Measurements from ENCODE around the gene ZNF2. TPM values are rescaled to one million over a fixed set of nuclear protein-coding genes. Genes with fewer than 3 reads are reported as not detected.
A peak's percentile ranks its signal among the peaks of the same experiment; 100 is the strongest.

The ZNF2 gene
- total and polyA plus RNA-seq, 2 experiments from 2014 or later = 4.7 to 5.6 TPM

DNA sequence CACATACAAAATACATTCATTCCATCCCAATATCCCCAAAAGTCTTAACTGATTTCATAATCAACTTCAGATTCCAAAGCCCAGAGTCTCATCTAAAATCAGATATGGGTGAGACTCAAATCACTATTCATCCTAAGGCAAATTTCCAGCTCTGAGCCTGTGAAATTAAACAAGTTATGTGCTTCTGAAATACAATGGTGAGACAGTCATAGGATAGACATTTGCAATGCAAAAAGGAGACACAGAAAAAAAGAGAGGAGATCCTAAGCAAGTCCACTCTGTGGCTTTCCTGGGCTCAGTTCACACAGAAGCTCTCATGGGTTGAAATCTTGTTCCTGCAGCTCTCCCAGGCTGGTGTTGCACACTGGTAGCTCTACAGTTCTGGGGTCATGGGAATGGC lies 60.0 kb downstream of the ZNF2 start:
- TF ChIP-seq, protein P1, sequence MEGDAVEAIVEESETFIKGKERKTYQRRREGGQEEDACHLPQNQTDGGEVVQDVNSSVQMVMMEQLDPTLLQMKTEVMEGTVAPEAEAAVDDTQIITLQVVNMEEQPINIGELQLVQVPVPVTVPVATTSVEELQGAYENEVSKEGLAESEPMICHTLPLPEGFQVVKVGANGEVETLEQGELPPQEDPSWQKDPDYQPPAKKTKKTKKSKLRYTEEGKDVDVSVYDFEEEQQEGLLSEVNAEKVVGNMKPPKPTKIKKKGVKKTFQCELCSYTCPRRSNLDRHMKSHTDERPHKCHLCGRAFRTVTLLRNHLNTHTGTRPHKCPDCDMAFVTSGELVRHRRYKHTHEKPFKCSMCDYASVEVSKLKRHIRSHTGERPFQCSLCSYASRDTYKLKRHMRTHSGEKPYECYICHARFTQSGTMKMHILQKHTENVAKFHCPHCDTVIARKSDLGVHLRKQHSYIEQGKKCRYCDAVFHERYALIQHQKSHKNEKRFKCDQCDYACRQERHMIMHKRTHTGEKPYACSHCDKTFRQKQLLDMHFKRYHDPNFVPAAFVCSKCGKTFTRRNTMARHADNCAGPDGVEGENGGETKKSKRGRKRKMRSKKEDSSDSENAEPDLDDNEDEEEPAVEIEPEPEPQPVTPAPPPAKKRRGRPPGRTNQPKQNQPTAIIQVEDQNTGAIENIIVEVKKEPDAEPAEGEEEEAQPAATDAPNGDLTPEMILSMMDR (IDR thresholded peaks at IDR 0.05; ENCODE audit: low read depth, low read length) = no peak
- DNase-seq (ENCODE audit: low read depth in 1 of 2, low spot score in 1 of 2) = no peak
- Histone ChIP-seq H3K27ac (no peak overlapping the region), H3K27me3 (no peaks in the 10 kb centered on the region), H3K4me1 (ENCODE audit: low read depth) (no peaks in the 10 kb centered on the region), H3K9me3 (ENCODE audit: low read depth) (peaks cover 5% of the 10 kb centered on the region), H3K4me3 (no peak overlapping the region), H3K36me3 (no peaks in the 10 kb centered on the region)

DNA sequence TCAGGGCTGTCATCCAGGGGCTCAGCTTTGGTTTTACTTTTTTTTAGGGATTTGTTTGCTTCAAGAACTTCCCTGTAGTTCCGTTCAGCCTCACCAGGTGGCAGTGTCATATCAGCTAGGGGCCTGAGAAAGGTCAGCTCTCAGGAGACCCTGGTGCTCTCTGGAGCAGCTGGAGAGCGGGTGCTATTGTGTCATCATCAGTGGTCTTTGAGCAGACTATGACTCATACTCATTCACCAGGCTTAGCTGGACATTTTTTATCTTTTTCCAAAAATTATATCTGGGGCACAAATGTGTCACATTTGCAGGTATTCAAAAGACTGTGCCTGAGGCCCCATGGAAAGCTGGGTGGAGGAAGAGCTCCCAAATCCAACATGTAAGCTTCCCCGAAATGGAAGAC lies 66.1 kb downstream of the ZNF2 start:
- Histone ChIP-seq H3K9me3 (ENCODE audit: low read depth) (no peaks in the 10 kb centered on the region), H3K27ac (no peak overlapping the region), H3K36me3 (no peaks in the 10 kb centered on the region), H3K4me3 (no peak overlapping the region), H3K4me1 (ENCODE audit: low read depth) (no peaks in the 10 kb centered on the region), H3K27me3 (no peaks in the 10 kb centered on the region)
- TF ChIP-seq, protein P1 (IDR thresholded peaks at IDR 0.05; ENCODE audit: low read depth, low read length) = peak; percentile 87
- peak; percentile 58 to 89 for DNase-seq (ENCODE audit: low read depth in 1 of 2, low spot score in 1 of 2)

DNA sequence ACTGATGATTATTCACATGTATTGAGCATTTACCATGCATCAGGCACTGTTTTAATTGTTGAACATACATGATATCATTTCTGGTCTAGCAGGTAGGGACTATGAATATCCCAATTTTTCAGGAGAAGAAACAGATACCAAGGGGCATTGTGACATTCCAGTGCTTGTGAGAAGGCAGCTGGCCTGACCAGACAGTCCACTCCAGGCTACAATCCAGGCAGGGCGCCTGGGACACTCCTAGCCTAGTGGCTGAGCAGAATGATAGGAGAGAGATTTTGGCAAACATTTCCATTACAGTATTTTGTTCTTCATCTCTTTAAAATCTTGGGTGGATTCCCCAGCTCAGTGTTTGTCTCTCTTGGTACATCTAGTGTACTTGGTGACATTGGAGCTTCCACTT lies 66.6 kb downstream of the ZNF2 start:
- H3K9me3 ChIP-seq (ENCODE audit: low read depth) = no peaks in the 10 kb centered on the region
- H3K27me3 ChIP-seq = no peaks in the 10 kb centered on the region
- no peak overlapping the region for H3K4me3 ChIP-seq
- no peak overlapping the region for H3K27ac ChIP-seq
- no peaks in the 10 kb centered on the region for H3K36me3 ChIP-seq
- no peaks in the 10 kb centered on the region for H3K4me1 ChIP-seq (ENCODE audit: low read depth)
- no peak for DNase-seq (ENCODE audit: low read depth in 1 of 2, low spot score in 1 of 2)
- TF ChIP-seq, protein P1 (IDR thresholded peaks at IDR 0.05; ENCODE audit: low read depth, low read length) = no peak

Other genes with a start within 250 kb of the ZNF2 start
- gene MAL, start 140.1 kb upstream of the ZNF2 start, total RNA-seq = 0.49 TPM in 1 of 2 replicates, not detected in the other
- gene MAL, start 140.1 kb upstream of the ZNF2 start, polyA plus RNA-seq = not detected in 2 replicates
- gene MRPS5, start 44.0 kb upstream of the ZNF2 start, total RNA-seq = 66.9 and 116 TPM in 2 replicates
- gene MRPS5, start 44.0 kb upstream of the ZNF2 start, polyA plus RNA-seq = 73.5 and 118 TPM in 2 replicates
- gene ZNF514, start 6.0 kb upstream of the ZNF2 start, total RNA-seq = 15.3 and 21.7 TPM in 2 replicates
- gene ZNF514, start 6.0 kb upstream of the ZNF2 start, polyA plus RNA-seq = 18.4 and 20.3 TPM in 2 replicates
- 7.3 and 12.6 TPM in 2 replicates for gene ZNF892, start 41.7 kb downstream of the ZNF2 start, total RNA-seq
- gene ZNF892, start 41.7 kb downstream of the ZNF2 start, polyA plus RNA-seq = 2.6 and 4.7 TPM in 2 replicates
- gene PROM2, start 108.6 kb downstream of the ZNF2 start, total RNA-seq = 2.6 and 16.0 TPM in 2 replicates
- gene PROM2, start 108.6 kb downstream of the ZNF2 start, polyA plus RNA-seq = 1.4 and 2.3 TPM in 2 replicates
- 3.6 and 5.2 TPM in 2 replicates for gene KCNIP3, start 131.5 kb downstream of the ZNF2 start, total RNA-seq
- 1.2 and 2.6 TPM in 2 replicates for gene KCNIP3, start 131.5 kb downstream of the ZNF2 start, polyA plus RNA-seq
- gene FAHD2A, start 236.9 kb downstream of the ZNF2 start, total RNA-seq = 57.7 and 64.9 TPM in 2 replicates
- 66.1 and 66.5 TPM in 2 replicates for gene FAHD2A, start 236.9 kb downstream of the ZNF2 start, polyA plus RNA-seq

Data from cardiac muscle cell (in vitro differentiated cells and primary cell).